ENCODE results near the gene MAN2B2. TPM values are rescaled to one million over a fixed set of nuclear protein-coding genes. Genes with fewer than 3 reads are reported as not detected.

The MAN2B2 gene
- total and polyA plus RNA-seq, 2 of the 8 experiments (the other 6 are each of a cell fraction or from before 2014, with no cell fraction given): 3.3 to 4.0 TPM

GRCh38 chr4:6622744-6623143, 47.8 kb downstream of the MAN2B2 start:
- Histone ChIP-seq H3K9ac (replicated peaks in 1 of 4; ENCODE audit: extremely low read depth in 1 of 4, low read depth in 3 of 4, low read length in 3 of 4) (no peak overlapping the region), H2BK15ac (ENCODE audit: low read length) (no peak overlapping the region), H3K4me2 (ENCODE audit: insufficient read depth in 1 of 2, low read depth in 2 of 2, low read length in 2 of 2) (no peak overlapping the region), H2AFZ (ENCODE audit: low read length) (no peak overlapping the region), H3K9me3 (ENCODE audit: insufficient read depth in 2 of 2, low read depth in 1 of 2, low read length in 1 of 2) (no peaks in the 10 kb centered on the region), H3K56ac (replicated peaks; ENCODE audit: insufficient read length, low read depth, low read length) (no peak overlapping the region), H2BK5ac (ENCODE audit: low read depth, low read length) (no peak overlapping the region), H3K23me2 (ENCODE audit: low read depth, low read length) (no peaks in the 10 kb centered on the region), H3K18ac (ENCODE audit: extremely low read depth, low read length) (no peak overlapping the region), H3K79me1 (ENCODE audit: low read depth, low read length) (no peaks in the 10 kb centered on the region), H3K27ac (ENCODE audit: low read depth, low read length) (no peak overlapping the region), H2BK12ac (ENCODE audit: low read depth, low read length) (no peak overlapping the region), H2BK120ac (replicated peaks; ENCODE audit: low read depth, low read length) (no peak overlapping the region), H3K36me3 (ENCODE audit: control insufficient read depth in 2 of 4, insufficient read depth in 4 of 4, low read length in 3 of 4) (no peaks in the 10 kb centered on the region; a peak in 1 of 8 replicates), H3K4me3 (ENCODE audit: extremely low read depth in 1 of 4, insufficient read depth in 2 of 4, low read depth in 3 of 4, low read length in 4 of 4) (no peak overlapping the region), H4K5ac (ENCODE audit: insufficient read length, low read depth, low read length) (no peak overlapping the region), H4K20me1 (replicated peaks in 1 of 2; ENCODE audit: control insufficient read depth in 1 of 2, insufficient read depth in 2 of 2, low read length in 2 of 2) (peaks cover 0 to 8% of the 10 kb centered on the region in 2 experiments), H2BK20ac (ENCODE audit: low read length) (no peak overlapping the region), H3K23ac (ENCODE audit: insufficient read length) (no peak overlapping the region), H3K4ac (replicated peaks; ENCODE audit: insufficient read length, low read depth, low read length) (no peak overlapping the region), H2AK5ac (ENCODE audit: low read depth, low read length) (no peak overlapping the region), H3K4me1 (replicated peaks in 1 of 4; ENCODE audit: control insufficient read depth in 3 of 4, insufficient read depth in 4 of 4, low read length in 3 of 4) (no peaks in the 10 kb centered on the region), H3K79me2 (ENCODE audit: control insufficient read depth in 1 of 2, insufficient read depth in 2 of 2, low read length in 2 of 2) (no peaks in the 10 kb centered on the region), H3K27me3 (replicated peaks in 1 of 4; ENCODE audit: control insufficient read depth in 3 of 4, extremely low read depth in 1 of 4, insufficient read depth in 3 of 4, low read length in 3 of 4) (no peaks in the 10 kb centered on the region), H4K91ac (replicated peaks; ENCODE audit: insufficient read length, low read length) (no peak overlapping the region), H3K14ac (ENCODE audit: insufficient read length) (no peak overlapping the region), H4K8ac (ENCODE audit: extremely low read depth, insufficient read depth, low read length) (no peak overlapping the region)
- TF ChIP-seq EGR1 (IDR thresholded peaks at IDR 0.05; ENCODE audit: borderline replicate concordance, low read depth, low read length) (no peak), NRF1 (IDR thresholded peaks at IDR 0.05; ENCODE audit: low read depth, low read length) (no peak), HDAC6 (IDR thresholded peaks at IDR 0.05; ENCODE audit: low read depth, low read length) (no peak), MAFK (IDR thresholded peaks at IDR 0.05; ENCODE audit: low read depth, low read length) (no peak), SIN3A (conservative IDR thresholded peaks at IDR 0.05 in 1 of 2, IDR thresholded peaks at IDR 0.05 in 1 of 2; ENCODE audit: low read depth in 1 of 2, low read length in 2 of 2) (no peak), JUN (IDR thresholded peaks at IDR 0.05; ENCODE audit: low read depth, low read length) (no peak), NANOG (IDR thresholded peaks at IDR 0.05; ENCODE audit: insufficient read depth, low read depth, low read length, poor library complexity, severe bottlenecking) (no peak), E2F6 (IDR thresholded peaks at IDR 0.05) (no peak), SIX5 (IDR thresholded peaks at IDR 0.05; ENCODE audit: low read depth, low read length) (no peak), RXRA (IDR thresholded peaks at IDR 0.05; ENCODE audit: insufficient read depth, low read depth, low read length) (no peak), RFX5 (IDR thresholded peaks at IDR 0.05; ENCODE audit: borderline replicate concordance, low read depth, low read length) (no peak), TAF1 (IDR thresholded peaks at IDR 0.05; ENCODE audit: low read depth, low read length) (no peak), CBX8 (IDR thresholded peaks at IDR 0.05; ENCODE audit: borderline replicate concordance, low read depth, low read length) (no peak), TCF12 (IDR thresholded peaks at IDR 0.05; ENCODE audit: low read depth, low read length) (no peak)
- CTCF ChIA-PET (ENCODE audit: partially characterized antibody): interaction anchor here (1.0 to 1.4 kb wide), 3 partner anchors 9 to 68 kb away, joined by 3 to 4 read pairs (median 3); no protein-coding TSS in a partner anchor
- WGBS, 2 experiments (ENCODE audit: extremely low coverage in 1 of 2, insufficient coverage in 1 of 2, insufficient read length in 1 of 2, insufficient replicate concordance in 2 of 2, low coverage in 1 of 2, low lambda C conversion rate in 2 of 2, missing lambda C conversion rate in 1 of 2): 83% methylated on average over 2 of the region's 2 CpGs; no CpG with 5 or more reads in 1 of the 2 experiments
- POLR2A ChIA-PET (ENCODE audit: partially characterized antibody): interaction anchor here (1.3 kb wide), 1 partner anchor 18 kb away, joined by 3 read pairs; the partner anchor contains the start of gene MRFAP1
- no peak for FAIRE-seq
- DNase-seq (ENCODE audit: low read depth in 1 of 2, low spot score in 2 of 2): no peak

Data from H1 (cell line).